Chondrocyte (in vitro differentiated cells): ENCODE results near the gene CEP128. TPM values are rescaled to one million over a fixed set of nuclear protein-coding genes. Genes with fewer than 3 reads are reported as not detected.
A peak's percentile ranks its signal among the peaks of the same experiment; 100 is the strongest.

Experiments used
- DNase-seq: peaks from one replicate; pipeline ENCODE4 v3.0.0; 2021; ENCODE audit warnings: mixed read lengths, low spot score
- H3K27ac Mint-ChIP-seq: one replicate; pipeline ENCODE4 v1.8.0; 2021; ENCODE audit warnings: mild to moderate bottlenecking, moderate library complexity, mixed read lengths; ENCODE audit not compliant: unreplicated experiment
- H3K27me3 Mint-ChIP-seq: 2 replicates; pipeline ENCODE4 v1.8.0; 2021; ENCODE audit warnings: low read depth, mixed read lengths
- H3K36me3 Mint-ChIP-seq: 2 replicates; pipeline ENCODE4 v1.8.0; 2021; ENCODE audit warnings: low read depth, mixed read lengths
- H3K4me1 Mint-ChIP-seq: 2 replicates; pipeline ENCODE4 v1.8.0; 2021; ENCODE audit warnings: low read depth, mild to moderate bottlenecking, mixed read lengths
- H3K4me3 Mint-ChIP-seq: one replicate; pipeline ENCODE4 v1.8.0; 2021; ENCODE audit warnings: mild to moderate bottlenecking, moderate library complexity, mixed read lengths; ENCODE audit not compliant: unreplicated experiment
- H3K9me3 Mint-ChIP-seq: 2 replicates; pipeline ENCODE4 v1.8.0; 2021; ENCODE audit warnings: low read depth, mixed read lengths
- total RNA-seq: library from RNA; stranded (reverse); gene quantifications from 3 replicates; pipeline ENCODE4 v1.2.1, GENCODE V29; 2021
- TF ChIP-seq, protein P1 (sequence below): fragments of 200-600 bp; sonication (generic); IDR thresholded peaks from 2 replicates; pipeline ENCODE4 v1.5.0; 2021; ENCODE audit warnings: antibody characterized with exemption, mild to moderate bottlenecking, moderate library complexity

CEP128 gene
- total RNA-seq, 1 donor from 2014 or later, result 3.5 TPM

- no peak for DNase-seq
- Mint-ChIP-seq H3K9me3 (no peaks in the 10 kb centered on the region), H3K36me3 (no peaks in the 10 kb centered on the region), H3K27ac (no peak overlapping the region), H3K4me1 (peaks cover 13% of the 10 kb centered on the region), H3K4me3 (no peak overlapping the region), H3K27me3 (peaks cover 21% of the 10 kb centered on the region)
- TF ChIP-seq, protein P1, sequence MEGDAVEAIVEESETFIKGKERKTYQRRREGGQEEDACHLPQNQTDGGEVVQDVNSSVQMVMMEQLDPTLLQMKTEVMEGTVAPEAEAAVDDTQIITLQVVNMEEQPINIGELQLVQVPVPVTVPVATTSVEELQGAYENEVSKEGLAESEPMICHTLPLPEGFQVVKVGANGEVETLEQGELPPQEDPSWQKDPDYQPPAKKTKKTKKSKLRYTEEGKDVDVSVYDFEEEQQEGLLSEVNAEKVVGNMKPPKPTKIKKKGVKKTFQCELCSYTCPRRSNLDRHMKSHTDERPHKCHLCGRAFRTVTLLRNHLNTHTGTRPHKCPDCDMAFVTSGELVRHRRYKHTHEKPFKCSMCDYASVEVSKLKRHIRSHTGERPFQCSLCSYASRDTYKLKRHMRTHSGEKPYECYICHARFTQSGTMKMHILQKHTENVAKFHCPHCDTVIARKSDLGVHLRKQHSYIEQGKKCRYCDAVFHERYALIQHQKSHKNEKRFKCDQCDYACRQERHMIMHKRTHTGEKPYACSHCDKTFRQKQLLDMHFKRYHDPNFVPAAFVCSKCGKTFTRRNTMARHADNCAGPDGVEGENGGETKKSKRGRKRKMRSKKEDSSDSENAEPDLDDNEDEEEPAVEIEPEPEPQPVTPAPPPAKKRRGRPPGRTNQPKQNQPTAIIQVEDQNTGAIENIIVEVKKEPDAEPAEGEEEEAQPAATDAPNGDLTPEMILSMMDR, result no peak
These were observed 4.6 kb upstream of the CEP128 start for GRCh38 chr14:80946187-80946586.

- DNase-seq, result no peak
- Mint-ChIP-seq H3K27ac (no peak overlapping the region), H3K27me3 (peaks cover 14% of the 10 kb centered on the region), H3K4me3 (no peak overlapping the region), H3K36me3 (no peaks in the 10 kb centered on the region), H3K9me3 (no peaks in the 10 kb centered on the region), H3K4me1 (peaks cover 18% of the 10 kb centered on the region)
- TF ChIP-seq, protein P1, result no peak
These were observed 3.5 kb upstream of the CEP128 start for GRCh38 chr14:80944861-80945617.

DNA sequence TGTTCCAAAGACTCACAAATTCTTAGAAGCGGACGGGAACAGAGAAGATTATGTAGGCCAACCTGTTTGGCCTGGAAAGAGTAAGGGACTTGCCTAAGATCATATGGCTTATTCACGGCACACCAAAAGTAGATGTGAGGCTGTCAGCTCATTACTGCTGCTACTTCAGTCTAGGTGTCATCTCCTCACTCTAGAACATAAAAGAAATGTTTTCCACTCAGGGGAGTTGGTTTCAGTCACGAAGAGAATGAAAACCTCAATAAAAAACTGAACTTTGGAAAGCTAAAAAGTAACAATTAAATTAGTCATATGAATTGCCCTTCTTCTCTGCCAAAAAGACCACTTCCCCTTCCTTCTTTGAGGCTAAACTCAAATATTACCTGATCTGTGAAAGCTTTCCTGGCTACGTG is 658 bp upstream of the CEP128 start:
- no peaks in the 10 kb centered on the region for H3K27me3 Mint-ChIP-seq
- no peak for DNase-seq
- TF ChIP-seq, protein P1, result no peak

DNA sequence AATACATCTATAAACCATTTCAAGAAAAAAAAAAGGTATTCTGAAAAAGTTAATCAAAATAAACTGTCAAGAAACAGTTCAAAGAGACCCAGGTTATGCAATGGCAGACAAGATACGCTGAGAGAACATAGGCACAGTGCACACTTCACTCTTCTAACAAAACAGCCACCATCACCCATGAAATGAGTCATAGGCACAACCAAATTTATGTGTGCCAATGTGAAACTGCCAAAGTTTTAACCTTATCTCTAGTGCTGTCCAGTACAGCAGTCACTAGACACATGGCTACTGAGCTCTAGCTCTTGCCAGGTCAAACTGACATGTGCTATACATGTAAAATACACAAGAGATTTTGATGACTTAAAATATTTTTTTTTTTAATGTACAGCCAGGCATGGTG is 1.4 kb downstream of the CEP128 start:
- Mint-ChIP-seq H3K4me3 (no peak overlapping the region), H3K36me3 (no peaks in the 10 kb centered on the region), H3K27ac (no peak overlapping the region), H3K9me3 (no peaks in the 10 kb centered on the region), H3K4me1 (peaks cover 18% of the 10 kb centered on the region), H3K27me3 (no peaks in the 10 kb centered on the region)
- DNase-seq, result no peak
- TF ChIP-seq, protein P1, result no peak

More for the DNA sequence above, 658 bp upstream of the CEP128 start:
- Mint-ChIP-seq H3K4me3 (peak overlapping the region; percentile 85), H3K27ac (peak overlapping the region; percentile 60), H3K4me1 (peaks cover 18% of the 10 kb centered on the region), H3K36me3 (no peaks in the 10 kb centered on the region), H3K9me3 (no peaks in the 10 kb centered on the region)

DNA sequence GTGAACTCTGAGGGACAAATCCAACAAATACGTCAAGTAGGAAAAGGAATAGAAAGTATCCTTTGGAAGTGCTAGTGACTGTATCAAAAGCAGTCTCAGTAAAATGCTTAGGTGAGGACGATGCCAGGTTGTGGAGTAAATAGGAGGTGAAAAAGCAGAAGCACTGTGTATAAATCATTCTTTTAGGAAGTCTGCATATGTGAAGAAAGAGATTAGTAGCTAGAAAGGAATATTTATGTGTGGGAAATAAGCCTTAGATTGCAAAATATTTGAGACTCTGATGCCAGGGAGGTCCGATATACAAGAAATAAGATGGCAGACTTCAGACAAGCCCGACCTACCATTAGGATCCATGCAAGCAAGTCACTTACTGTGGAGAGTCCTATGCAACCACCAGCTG is 7.9 kb downstream of the CEP128 start:
- Mint-ChIP-seq H3K9me3 (peaks cover 8% of the 10 kb centered on the region), H3K4me1 (peaks cover 3% of the 10 kb centered on the region), H3K4me3 (no peak overlapping the region)

More for the DNA sequence above, 7.9 kb downstream of the CEP128 start:
- TF ChIP-seq, protein P1, result no peak
- Mint-ChIP-seq H3K27me3 (no peaks in the 10 kb centered on the region), H3K36me3 (peaks cover 2% of the 10 kb centered on the region), H3K27ac (no peak overlapping the region)
- no peak for DNase-seq
